SK-N-SH (cell line): Measurements from ENCODE around the gene CPT1B. TPM values are rescaled to one million over a fixed set of nuclear protein-coding genes. Genes with fewer than 3 reads are reported as not detected.

Source experiments
- CTCF ChIA-PET: fragments of 300-600, 350-600 bp; formaldehyde crosslinking; extraction: SDS; loops from one replicate; lab custom pipeline; 2021; lab: Yijun Ruan, JAX
- POLR2A ChIA-PET: fragments of 350-600 bp; sonication (Branson Sonifier 250); formaldehyde crosslinking; extraction: SDS; loops from one replicate; lab custom pipeline; 2020; ENCODE audit warnings: antibody characterized with exemption, inconsistent platforms; lab: Yijun Ruan, JAX
- DNase-seq: peaks from one replicate; pipeline ENCODE4 v3.0.0; 2012
- H2AFZ ChIP-seq: fragments of 200-600 bp; sonication (generic); 2 replicates; pipeline ENCODE4 v1.8.1; 2016; ENCODE audit warnings: antibody characterized with exemption, mild to moderate bottlenecking, low read depth
- H3F3A ChIP-seq: fragments of 200-600 bp; sonication (generic); replicated peaks from 2 replicates; pipeline ENCODE3; 2016; ENCODE audit warnings: antibody characterized with exemption, mild to moderate bottlenecking; ENCODE audit not compliant: insufficient read depth
- H3K27ac ChIP-seq, 2 experiments: fragments of 200-500 bp in 1 of 2; fragments of 200-600 bp in 1 of 2; sonication (Bioruptor generic) in 1 of 2; sonication (generic), shearing (Covaris generic) in 1 of 2; 2 replicates each; pipeline versions ENCODE4 v1.5.1 to v1.6.1; 2014 to 2016; ENCODE audit warnings: low read depth in 2 of 2, inconsistent platforms in 1 of 2, low read length in 1 of 2, mild to moderate bottlenecking in 1 of 2, mixed read lengths in 1 of 2
- H3K27me3 ChIP-seq: fragments of 200-600 bp; sonication (generic), shearing (Covaris generic); 2 replicates; pipeline ENCODE4 v1.6.1; 2016; ENCODE audit warnings: mixed run types; ENCODE audit not compliant: insufficient read depth
- H3K36me3 ChIP-seq, 2 experiments: fragments of 200-500 bp in 1 of 2; fragments of 200-600 bp in 1 of 2; sonication (Bioruptor generic) in 1 of 2; sonication (generic) in 1 of 2; replicated peaks in 1 of 2; 2 replicates each; pipeline versions ENCODE3 to v1.5.1; 2014 to 2016; ENCODE audit warnings: low read length in 1 of 2, mild to moderate bottlenecking in 1 of 2; ENCODE audit not compliant: insufficient read depth in 2 of 2, control insufficient read depth in 1 of 2
- H3K4me1 ChIP-seq, 2 experiments: fragments of 200-500 bp in 1 of 2; fragments of 200-600 bp in 1 of 2; sonication (Bioruptor generic) in 1 of 2; sonication (generic), shearing (Covaris generic) in 1 of 2; 2 replicates each; pipeline versions ENCODE4 v1.5.1 to v1.6.1; 2014 to 2016; ENCODE audit warnings: low read depth in 1 of 2, low read length in 1 of 2, mixed run types in 1 of 2; ENCODE audit not compliant: insufficient read depth in 2 of 2, control insufficient read depth in 1 of 2
- H3K4me2 ChIP-seq: fragments of 200-600 bp; sonication (generic), shearing (Covaris generic); 2 replicates; pipeline ENCODE4 v1.6.1; 2017; ENCODE audit warnings: mixed run types
- H3K4me3 ChIP-seq, 2 experiments: fragments of 200-500 bp in 1 of 2; fragments of 200-600 bp in 1 of 2; sonication (Bioruptor generic) in 1 of 2; sonication (generic), shearing (Covaris generic) in 1 of 2; 2 replicates each; pipeline versions ENCODE4 v1.5.1 to v1.8.1; 2014 to 2016; ENCODE audit warnings: low read depth in 2 of 2, inconsistent platforms in 1 of 2, low read length in 1 of 2, mild to moderate bottlenecking in 1 of 2, mixed read lengths in 1 of 2, moderate library complexity in 1 of 2
- H3K79me2 ChIP-seq: fragments of 200-600 bp; sonication (generic); 2 replicates; pipeline ENCODE4 v1.8.1; 2017; ENCODE audit warnings: mild to moderate bottlenecking; ENCODE audit not compliant: insufficient read depth
- H3K9ac ChIP-seq: fragments of 200-600 bp; sonication (generic); 2 replicates; pipeline ENCODE4 v1.6.1; 2017; ENCODE audit warnings: mixed run types
- H3K9me2 ChIP-seq: fragments of 200-600 bp; sonication (generic); 2 replicates; pipeline ENCODE4 v1.6.1; 2017; ENCODE audit warnings: mixed run types
- H3K9me3 ChIP-seq: fragments of 200-600 bp; sonication (generic); 2 replicates; pipeline ENCODE4 v1.6.1; 2017; ENCODE audit warnings: mixed run types, mild to moderate bottlenecking, moderate library complexity
- H4K20me1 ChIP-seq: fragments of 200-600 bp; sonication (generic); 2 replicates; pipeline ENCODE4 v1.6.1; 2017; ENCODE audit warnings: mild to moderate bottlenecking, mixed run types; ENCODE audit not compliant: insufficient read depth
- CTCF ChIP-seq: fragments of 200-600 bp; sonication (generic); IDR thresholded peaks from 2 replicates; pipeline ENCODE4 v1.6.1; 2017; ENCODE audit warnings: antibody characterized with exemption, mild to moderate bottlenecking, moderate library complexity
- EZH2phosphoT487 ChIP-seq: fragments of 200-600 bp; sonication (generic); IDR thresholded peaks from 2 replicates; pipeline ENCODE4 v1.6.1; 2017; ENCODE audit warnings: low read depth, mixed run types, mild to moderate bottlenecking, antibody characterized with exemption, moderate library complexity, borderline replicate concordance
- MAX ChIP-seq: IDR thresholded peaks from 2 replicates; pipeline ENCODE4 v1.4.0; 2012; ENCODE audit warnings: low read depth
- NFIC ChIP-seq: IDR thresholded peaks from 2 replicates; pipeline ENCODE4 v1.4.0; 2012; ENCODE audit warnings: borderline replicate concordance
- PBX3 ChIP-seq: IDR thresholded peaks from 2 replicates; pipeline ENCODE4; 2012
- YY1 ChIP-seq: IDR thresholded peaks from 2 replicates; pipeline ENCODE4 v1.4.0; 2012; ENCODE audit warnings: low read depth, mild to moderate bottlenecking
- ZBTB33 ChIP-seq: IDR thresholded peaks from 2 replicates; pipeline ENCODE4 v1.4.0; 2012; ENCODE audit warnings: low read depth, borderline replicate concordance
- WGBS: methylation state at CpG from one replicate; pipeline ENCODE4 v1.1.6; 2017; ENCODE audit warnings: low lambda C conversion rate; 5-methylcytosine and 5-hydroxymethylcytosine counted together
- polyA plus RNA-seq, 3 experiments: library from polyadenylated mRNA; depleted of rRNA; stranded (reverse); fragments of >200 nt; gene quantifications; 2 replicates each; pipeline ENCODE4 v1.2.3, GENCODE V29; 2012
- TF ChIP-seq, protein P1 (sequence below): IDR thresholded peaks from 2 replicates; pipeline ENCODE4 v1.4.0; 2012; ENCODE audit warnings: low read depth, borderline replicate concordance
- TF ChIP-seq, protein P2 (sequence below): fragments of 150-350 bp; IDR thresholded peaks from 2 replicates; pipeline ENCODE4 v1.6.1; 2017; ENCODE audit warnings: antibody characterized with exemption, low read length, low read depth, borderline replicate concordance

The CPT1B gene
- polyA plus RNA-seq, 1 of the 3 experiments (the other 2 are of a cell fraction), result 33.2 TPM

GRCh38 chr22:50600538-50600937 lies 22.3 kb upstream of the CPT1B start, which contains the start of gene MAPK8IP2:
MAPK8IP2 (plus strand) TSS chr22:50600793; CDS start chr22:50600819, 26 bp downstream.
- Histone ChIP-seq H3K9ac (no peak within 1 kb of the TSS), H4K20me1 (no peaks in the 10 kb centered on the region), H3F3A (no peaks in the 10 kb centered on the region), H3K9me3 (no peaks in the 10 kb centered on the region), H3K9me2 (no peaks in the 10 kb centered on the region), H3K36me3 (no peaks in the 10 kb centered on the region), H3K4me3 (peak within 1 kb of the TSS; percentile 26 to 56), H3K79me2 (no peaks in the 10 kb centered on the region), H3K4me1 (peaks cover 0 to 10% of the 10 kb centered on the region in 2 experiments; a peak in 1 of 4 replicates), H2AFZ (no peak within 1 kb of the TSS), H3K27ac (peak within 1 kb of the TSS in 1 of 2 experiments; percentile 62; a peak in 2 of 4 replicates), H3K27me3 (no peaks in the 10 kb centered on the region), H3K4me2 (peak within 1 kb of the TSS; percentile 73)
- DNase-seq, result peak; percentile 93
- CTCF ChIA-PET, result interaction anchor here (1.0 to 1.7 kb wide), 2 partner anchors 38 to 75 kb away, joined by 5 read pairs; partner anchors contain the start of genes SCO2 and SYCE3
- POLR2A ChIA-PET, result interaction anchor here (0.8 to 1.0 kb wide), 2 partner anchors 11 to 75 kb away, joined by 3 read pairs; partner anchors contain the start of gene SCO2
- no peak for TF ChIP-seq MAX
- TF ChIP-seq PBX3, result no peak
- no peak for TF ChIP-seq CTCF
- TF ChIP-seq NFIC, result no peak
- TF ChIP-seq ZBTB33, result no peak
- TF ChIP-seq YY1, result no peak
- TF ChIP-seq, protein P1, sequence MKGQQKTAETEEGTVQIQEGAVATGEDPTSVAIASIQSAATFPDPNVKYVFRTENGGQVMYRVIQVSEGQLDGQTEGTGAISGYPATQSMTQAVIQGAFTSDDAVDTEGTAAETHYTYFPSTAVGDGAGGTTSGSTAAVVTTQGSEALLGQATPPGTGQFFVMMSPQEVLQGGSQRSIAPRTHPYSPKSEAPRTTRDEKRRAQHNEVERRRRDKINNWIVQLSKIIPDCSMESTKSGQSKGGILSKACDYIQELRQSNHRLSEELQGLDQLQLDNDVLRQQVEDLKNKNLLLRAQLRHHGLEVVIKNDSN, result no peak
- TF ChIP-seq EZH2phosphoT487, result no peak
- TF ChIP-seq, protein P2, sequence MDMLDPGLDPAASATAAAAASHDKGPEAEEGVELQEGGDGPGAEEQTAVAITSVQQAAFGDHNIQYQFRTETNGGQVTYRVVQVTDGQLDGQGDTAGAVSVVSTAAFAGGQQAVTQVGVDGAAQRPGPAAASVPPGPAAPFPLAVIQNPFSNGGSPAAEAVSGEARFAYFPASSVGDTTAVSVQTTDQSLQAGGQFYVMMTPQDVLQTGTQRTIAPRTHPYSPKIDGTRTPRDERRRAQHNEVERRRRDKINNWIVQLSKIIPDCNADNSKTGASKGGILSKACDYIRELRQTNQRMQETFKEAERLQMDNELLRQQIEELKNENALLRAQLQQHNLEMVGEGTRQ, result no peak
- WGBS, result 0% methylated on average over 5 of the region's 61 CpGs
